HepG2 (cell line): ENCODE data around the gene ARHGEF6.

Source experiments
- CHD4 ChIP-seq: fragments of 200-600 bp; sonication (generic); IDR thresholded peaks from 2 replicates; pipeline ENCODE4 v1.7.0; 2017; ENCODE audit warnings: mild to moderate bottlenecking, low read length, borderline replicate concordance
- CTCF ChIP-seq: sonication (generic); formaldehyde crosslinking; IDR thresholded peaks from 2 replicates; pipeline ENCODE4 v1.5.0; 2020; ENCODE audit warnings: mild to moderate bottlenecking, missing genetic modification reagents, moderate library complexity
- ESRRA ChIP-seq: sonication (generic); formaldehyde crosslinking; IDR thresholded peaks from 2 replicates; pipeline ENCODE4 v1.5.1; 2020; ENCODE audit warnings: mild to moderate bottlenecking, low read depth, missing genetic modification reagents
- ETV6 ChIP-seq: sonication (generic); formaldehyde crosslinking; conservative IDR thresholded peaks from 2 replicates; pipeline ENCODE4 v1.4.0; 2020; ENCODE audit warnings: missing genetic modification reagents
- HOXD1 ChIP-seq: sonication (generic); formaldehyde crosslinking; IDR thresholded peaks from 2 replicates; pipeline ENCODE4 v1.5.0; 2020; ENCODE audit warnings: missing genetic modification reagents
- LBX2 ChIP-seq: sonication (generic); formaldehyde crosslinking; IDR thresholded peaks from 2 replicates; pipeline ENCODE4 v1.5.0; 2020; ENCODE audit warnings: missing genetic modification reagents, mild to moderate bottlenecking, borderline replicate concordance

- no peak for TF ChIP-seq CHD4
- TF ChIP-seq LBX2: no peak
- TF ChIP-seq ETV6 (CRISPR knock-in tag): no peak
- no peak for TF ChIP-seq HOXD1 (CRISPR knock-in tag)
- TF ChIP-seq ESRRA (CRISPR knock-in tag): no peak
- no peak for TF ChIP-seq CTCF
Observed at GRCh38 chrX:136768469-136769084, 12.2 kb downstream of the ARHGEF6 start.
